ENCODE results near the gene IL9R.

DNA sequence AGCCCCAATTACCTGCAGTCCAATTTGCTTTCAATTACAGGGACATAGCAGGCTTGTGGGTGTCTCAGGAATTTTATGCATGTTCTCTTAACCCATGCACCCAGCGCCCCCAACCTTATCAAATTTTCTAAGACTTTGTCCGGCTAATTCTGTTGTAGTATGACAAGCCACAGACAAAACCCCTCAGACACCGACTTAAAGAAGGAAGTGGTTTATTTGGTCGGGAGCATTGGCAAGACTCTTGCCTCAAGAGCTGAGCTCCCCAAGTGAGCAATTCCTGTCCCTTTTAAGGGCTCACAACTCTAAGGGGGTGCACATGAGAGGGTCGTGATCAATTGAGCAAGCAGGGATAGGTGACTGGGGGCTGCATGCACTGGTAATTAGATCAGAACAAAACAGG lies 28.7 kb upstream of the IL9R start:
- TF ChIP-seq, protein P1, sequence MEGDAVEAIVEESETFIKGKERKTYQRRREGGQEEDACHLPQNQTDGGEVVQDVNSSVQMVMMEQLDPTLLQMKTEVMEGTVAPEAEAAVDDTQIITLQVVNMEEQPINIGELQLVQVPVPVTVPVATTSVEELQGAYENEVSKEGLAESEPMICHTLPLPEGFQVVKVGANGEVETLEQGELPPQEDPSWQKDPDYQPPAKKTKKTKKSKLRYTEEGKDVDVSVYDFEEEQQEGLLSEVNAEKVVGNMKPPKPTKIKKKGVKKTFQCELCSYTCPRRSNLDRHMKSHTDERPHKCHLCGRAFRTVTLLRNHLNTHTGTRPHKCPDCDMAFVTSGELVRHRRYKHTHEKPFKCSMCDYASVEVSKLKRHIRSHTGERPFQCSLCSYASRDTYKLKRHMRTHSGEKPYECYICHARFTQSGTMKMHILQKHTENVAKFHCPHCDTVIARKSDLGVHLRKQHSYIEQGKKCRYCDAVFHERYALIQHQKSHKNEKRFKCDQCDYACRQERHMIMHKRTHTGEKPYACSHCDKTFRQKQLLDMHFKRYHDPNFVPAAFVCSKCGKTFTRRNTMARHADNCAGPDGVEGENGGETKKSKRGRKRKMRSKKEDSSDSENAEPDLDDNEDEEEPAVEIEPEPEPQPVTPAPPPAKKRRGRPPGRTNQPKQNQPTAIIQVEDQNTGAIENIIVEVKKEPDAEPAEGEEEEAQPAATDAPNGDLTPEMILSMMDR (tag by site-specific recombination; IDR thresholded peaks at IDR 0.05) = no peak
- TF ChIP-seq, protein P2, sequence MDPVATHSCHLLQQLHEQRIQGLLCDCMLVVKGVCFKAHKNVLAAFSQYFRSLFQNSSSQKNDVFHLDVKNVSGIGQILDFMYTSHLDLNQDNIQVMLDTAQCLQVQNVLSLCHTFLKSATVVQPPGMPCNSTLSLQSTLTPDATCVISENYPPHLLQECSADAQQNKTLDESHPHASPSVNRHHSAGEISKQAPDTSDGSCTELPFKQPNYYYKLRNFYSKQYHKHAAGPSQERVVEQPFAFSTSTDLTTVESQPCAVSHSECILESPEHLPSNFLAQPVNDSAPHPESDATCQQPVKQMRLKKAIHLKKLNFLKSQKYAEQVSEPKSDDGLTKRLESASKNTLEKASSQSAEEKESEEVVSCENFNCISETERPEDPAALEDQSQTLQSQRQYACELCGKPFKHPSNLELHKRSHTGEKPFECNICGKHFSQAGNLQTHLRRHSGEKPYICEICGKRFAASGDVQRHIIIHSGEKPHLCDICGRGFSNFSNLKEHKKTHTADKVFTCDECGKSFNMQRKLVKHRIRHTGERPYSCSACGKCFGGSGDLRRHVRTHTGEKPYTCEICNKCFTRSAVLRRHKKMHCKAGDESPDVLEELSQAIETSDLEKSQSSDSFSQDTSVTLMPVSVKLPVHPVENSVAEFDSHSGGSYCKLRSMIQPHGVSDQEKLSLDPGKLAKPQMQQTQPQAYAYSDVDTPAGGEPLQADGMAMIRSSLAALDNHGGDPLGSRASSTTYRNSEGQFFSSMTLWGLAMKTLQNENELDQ (tag by site-specific recombination; IDR thresholded peaks at IDR 0.05; ENCODE audit: low read depth) = no peak
- TF ChIP-seq ZNF24 (tag by site-specific recombination; IDR thresholded peaks at IDR 0.05) (no peak), ZNF10 (tag by site-specific recombination; IDR thresholded peaks at IDR 0.05) (no peak), ZNF174 (tag by site-specific recombination; IDR thresholded peaks at IDR 0.05) (no peak)
